NCI-H2107 treated with DMSO at 0.1 percent for 48 hours (cell line): Measurements from ENCODE around the gene SPDYC.
A peak's percentile ranks its signal among the peaks of the same experiment; 100 is the strongest.
"Not testable (repeated sequence)": the region's sequence is repeated elsewhere in the genome, so short reads cannot be mapped to it uniquely, and the experiment has no call there.

Experiments
- DNase-seq: peaks from one replicate; lab custom pipeline; 2025; ENCODE audit not compliant: unreplicated experiment; lab: John Stamatoyannopoulos, UW

SPDYC gene

GRCh38 chr11:65166893-65167292, 3.1 kb upstream of the SPDYC start:
- no peak for DNase-seq

DNA sequence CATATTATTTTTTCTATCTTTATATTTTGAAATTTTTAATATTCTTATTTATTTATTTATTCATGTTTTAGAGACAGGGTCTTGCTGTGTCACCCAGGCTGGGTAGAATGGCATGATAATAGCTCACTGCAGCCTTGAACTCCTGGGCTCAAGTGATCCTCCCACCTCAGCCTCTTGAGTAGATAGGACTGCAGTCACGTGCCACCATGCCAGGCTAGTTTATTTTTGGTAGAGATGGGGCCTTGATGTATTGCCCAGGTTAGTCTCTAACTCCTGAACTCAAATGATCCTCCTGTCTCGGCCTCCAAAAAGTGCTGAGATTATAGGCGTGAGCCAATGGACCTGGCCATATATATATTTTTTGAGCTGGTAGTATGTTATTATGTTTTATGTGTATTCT, 2.4 kb upstream of the SPDYC start:
- no peak for DNase-seq

GRCh38 chr11:65169164-65169641, 830 bp upstream of the SPDYC start:
- DNase-seq = no peak

DNA sequence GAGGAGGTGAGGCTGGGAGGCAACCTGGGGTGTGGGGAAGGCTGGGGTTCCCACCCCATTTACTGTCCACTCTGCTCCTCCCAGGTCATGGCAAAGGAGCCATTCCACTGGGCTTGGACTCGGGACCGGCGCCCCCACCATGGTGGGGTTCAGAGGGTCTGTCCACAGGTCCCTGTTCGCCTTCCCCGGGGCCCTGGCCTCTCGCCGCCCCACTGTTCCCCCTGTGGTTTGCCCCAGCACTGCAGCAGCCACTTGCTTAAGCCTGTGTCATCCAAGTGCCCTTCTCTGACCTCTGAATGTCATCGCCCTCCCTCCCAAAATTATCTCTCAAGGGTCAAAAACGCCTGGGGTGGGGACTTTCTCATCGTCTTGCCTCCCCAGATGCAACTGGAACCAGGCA, 2.6 kb downstream of the SPDYC start:
- DNase-seq = no peak

DNA sequence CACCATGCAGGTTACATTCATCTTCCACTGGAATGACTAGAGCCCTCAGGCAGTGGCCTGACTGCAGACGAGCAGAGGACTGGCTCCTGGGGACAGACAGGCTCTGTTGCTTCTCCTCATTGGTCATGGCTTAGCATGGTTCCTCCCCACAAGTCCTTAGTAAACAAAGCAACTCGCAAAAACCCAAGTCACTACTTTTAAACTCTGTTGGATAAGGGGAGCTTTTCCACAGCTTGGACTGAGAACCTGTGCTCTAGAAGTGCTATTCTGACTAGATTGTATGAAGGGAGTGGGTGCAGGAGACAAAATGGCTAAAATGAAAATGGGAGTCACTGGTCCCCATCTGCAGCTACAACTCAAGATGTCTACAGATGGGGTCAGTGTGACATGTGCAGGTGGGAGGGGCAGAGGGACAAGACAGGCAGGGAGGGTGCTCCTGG, 4.6 kb downstream of the SPDYC start:
- not testable (repeated sequence) for DNase-seq

DNA sequence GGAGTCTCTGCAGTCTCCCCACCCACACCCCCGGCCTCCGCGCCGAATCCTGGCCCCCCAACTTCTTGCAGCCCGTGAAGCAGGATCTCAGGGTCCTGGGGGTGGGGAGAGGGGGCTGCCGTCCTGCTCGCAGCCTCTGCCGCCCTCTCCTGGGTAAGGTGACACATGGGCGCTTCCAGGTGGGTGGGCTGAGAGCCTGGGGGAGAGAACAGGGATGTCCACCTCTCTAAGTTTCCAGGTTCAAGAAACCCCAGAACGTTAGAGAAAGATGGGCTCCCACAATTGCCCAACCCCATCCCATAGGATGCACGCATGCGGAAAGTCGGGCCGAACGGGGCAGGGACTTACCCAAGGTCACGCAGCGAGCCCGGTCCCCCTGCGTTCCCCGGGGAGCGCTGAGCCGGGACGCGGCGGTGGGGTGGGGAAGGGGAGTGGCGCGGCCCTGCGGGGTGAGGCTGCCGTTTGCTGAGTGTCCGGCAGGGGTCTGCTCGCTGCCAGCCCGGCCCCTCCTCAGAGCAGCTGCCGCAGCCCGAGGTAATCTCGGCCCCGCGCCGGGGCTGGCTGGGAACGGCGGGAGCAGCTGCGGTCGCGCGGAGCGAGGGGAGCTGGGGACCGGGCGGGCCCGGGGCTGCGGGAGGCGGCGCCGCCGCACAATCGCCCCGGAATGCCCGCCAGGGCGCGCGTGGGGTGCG, 11.0 kb downstream of the SPDYC start:
- no peak for DNase-seq

GRCh38 chr11:65181569-65182257, 11.7 kb downstream of the SPDYC start, which contains the start of gene CAPN1:
TSS of gene CAPN1 (plus strand) at chr11:65181928. CDS start at chr11:65182702, 774 bp downstream.
- DNase-seq = peak; percentile 48

GRCh38 chr11:65182258-65183170, 12.5 kb downstream of the SPDYC start:
- DNase-seq = no peak

DNA sequence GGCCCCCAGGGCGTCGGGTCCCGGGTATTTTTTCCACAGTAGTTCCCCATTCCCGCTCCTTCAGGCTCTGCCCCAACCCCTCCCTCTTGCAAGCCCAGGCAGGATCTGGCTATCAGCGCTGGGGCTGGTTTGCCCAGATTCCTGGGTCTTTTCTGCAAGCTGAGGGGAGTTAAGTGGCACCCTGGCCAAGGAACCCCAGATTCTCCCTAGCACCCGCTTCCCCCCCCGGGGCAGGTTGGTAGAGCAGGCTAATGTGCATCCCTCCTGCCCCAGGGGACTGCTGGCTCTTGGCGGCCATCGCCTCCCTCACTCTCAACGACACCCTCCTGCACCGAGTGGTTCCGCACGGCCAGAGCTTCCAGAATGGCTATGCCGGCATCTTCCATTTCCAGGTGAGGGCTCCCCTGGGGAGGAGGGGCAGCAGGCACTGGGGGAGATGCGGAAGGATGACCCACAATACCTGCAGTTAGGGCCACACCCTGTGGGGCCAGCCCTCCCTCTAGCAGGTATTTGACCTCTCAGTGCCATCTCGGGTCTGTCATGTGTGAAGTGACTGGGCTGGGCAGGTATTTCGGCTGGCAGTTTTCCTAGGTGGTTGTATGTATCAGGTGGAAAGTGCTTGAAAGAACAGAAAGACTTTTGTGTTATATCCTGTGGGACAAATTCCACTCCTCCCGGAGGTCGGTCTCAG, 13.3 kb downstream of the SPDYC start:
- DNase-seq = peak; percentile 53

- no peak for DNase-seq
Measured at GRCh38 chr11:65184146-65184545, 14.1 kb downstream of the SPDYC start.

DNA sequence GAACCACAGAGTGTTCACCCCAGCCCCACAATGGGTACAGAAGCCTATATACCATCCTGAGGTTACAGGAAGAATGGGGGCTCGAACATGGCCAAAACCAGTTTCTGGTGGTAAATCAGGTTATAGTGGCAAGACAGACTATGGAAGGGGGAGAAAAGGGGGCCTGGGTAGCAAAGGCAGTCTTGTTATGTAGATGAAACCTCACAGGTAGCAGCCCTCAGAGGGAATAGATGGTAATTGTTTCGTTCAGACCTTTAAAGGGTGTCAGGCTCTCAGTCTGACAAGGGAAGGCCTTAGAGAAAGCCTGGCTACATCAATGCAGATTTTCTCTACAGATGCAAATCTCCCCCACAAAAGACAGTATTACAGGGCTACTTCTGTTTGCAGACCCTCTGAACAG, 15.1 kb downstream of the SPDYC start:
- no peak for DNase-seq

- no peak for DNase-seq
Measured at GRCh38 chr11:65185869-65186341, 15.9 kb downstream of the SPDYC start.

DNA sequence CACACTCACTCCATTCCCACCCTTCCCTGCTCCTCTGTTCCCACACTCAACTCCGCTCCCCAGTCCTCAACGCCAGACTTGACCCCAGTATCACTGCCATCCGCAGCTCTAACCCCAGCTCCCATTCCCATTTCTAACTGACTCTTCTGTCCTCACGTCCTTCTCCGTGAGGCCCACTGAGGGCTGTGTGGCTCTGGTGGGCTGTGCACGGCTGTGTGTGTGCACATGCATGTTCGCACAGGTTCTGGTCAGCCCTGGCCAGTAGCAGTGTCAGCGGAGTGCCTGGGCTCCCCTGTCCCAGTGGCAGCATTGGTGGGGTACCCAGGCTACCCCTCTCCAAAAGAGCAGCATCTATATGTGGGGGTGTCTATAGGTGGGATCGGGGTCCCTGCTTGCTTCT, 16.7 kb downstream of the SPDYC start:
- DNase-seq = no peak

GRCh38 chr11:65187146-65187675, 17.2 kb downstream of the SPDYC start:
- DNase-seq = no peak

DNA sequence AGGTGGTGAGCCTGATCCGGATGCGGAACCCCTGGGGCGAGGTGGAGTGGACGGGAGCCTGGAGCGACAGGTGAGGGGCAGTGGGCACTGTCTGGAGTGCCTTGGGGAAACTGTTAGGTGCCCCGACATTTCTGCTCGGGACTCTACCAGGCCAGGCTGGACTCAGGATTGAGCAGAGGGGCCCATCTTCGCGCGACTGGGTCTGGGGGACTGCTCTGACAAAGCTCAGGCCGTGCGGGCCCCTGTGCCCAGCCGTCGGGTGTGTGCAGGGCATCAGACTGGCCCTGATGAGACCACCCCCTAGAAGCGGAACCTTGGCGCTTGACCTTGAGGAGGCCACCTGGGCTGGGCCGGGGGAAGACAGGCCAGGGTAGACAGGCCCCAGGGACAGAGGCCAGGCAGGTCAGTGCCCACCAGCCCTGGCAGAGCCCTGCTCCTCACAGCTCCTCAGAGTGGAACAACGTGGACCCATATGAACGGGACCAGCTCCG, 18.0 kb downstream of the SPDYC start:
- DNase-seq = no peak

- no peak for DNase-seq
Measured at GRCh38 chr11:65188486-65188885, 18.5 kb downstream of the SPDYC start.

- DNase-seq = no peak
Measured at GRCh38 chr11:65189191-65189590, 19.2 kb downstream of the SPDYC start.

DNA sequence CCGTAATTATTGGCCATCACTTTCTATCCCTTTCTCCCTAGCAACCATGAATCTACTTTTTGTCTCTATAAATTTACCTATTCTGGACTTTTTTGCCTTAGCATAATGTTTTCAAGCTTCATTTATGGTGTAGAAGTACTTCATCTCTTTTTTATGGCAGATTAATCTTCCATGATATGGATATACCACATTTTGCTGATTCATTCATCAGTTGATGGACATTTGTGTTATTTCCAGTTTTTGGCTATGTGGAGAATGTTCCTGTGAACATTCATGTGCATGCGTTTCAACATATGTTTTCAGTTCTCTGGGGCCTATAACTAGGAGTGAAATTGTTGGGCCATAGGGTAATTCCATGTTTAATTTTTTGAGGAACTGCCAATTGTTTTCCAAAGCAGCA, 24.5 kb downstream of the SPDYC start:
- no peak for DNase-seq

GRCh38 chr11:65204143-65204542, 34.1 kb downstream of the SPDYC start:
- no peak for DNase-seq
